HepG2 (cell line): ENCODE measurements around the gene SFI1. TPM values are rescaled to one million over a fixed set of nuclear protein-coding genes. Genes with fewer than 3 reads are reported as not detected.
A peak's percentile ranks its signal among the peaks of the same experiment; 100 is the strongest.

ENCODE experiments used
- HNF4G ChIP-seq, 2 experiments: sonication (generic) in 1 of 2; formaldehyde crosslinking in 1 of 2; IDR thresholded peaks; 2 replicates each; pipeline versions ENCODE4 v1.4.0 to v1.6.1; 2011 to 2020; ENCODE audit warnings: borderline replicate concordance in 2 of 2, low read depth in 2 of 2, mild to moderate bottlenecking in 2 of 2, low read length in 1 of 2, missing genetic modification reagents in 1 of 2, moderate library complexity in 1 of 2
- NFKBIZ ChIP-seq: IDR thresholded peaks from 2 replicates; pipeline ENCODE4 v1.6.1; 2018; ENCODE audit warnings: missing genetic modification reagents, missing compliant biosample characterization
- NONO ChIP-seq, 2 experiments: fragments of 450-650 bp in 1 of 2; sonication (generic) in 1 of 2; formaldehyde crosslinking in 1 of 2; IDR thresholded peaks in 1 of 2; conservative IDR thresholded peaks in 1 of 2; 2 replicates each; pipeline versions ENCODE4 v1.6.1 to v1.8.0; 2017 to 2022; ENCODE audit warnings: mild to moderate bottlenecking in 1 of 2, missing genetic modification reagents in 1 of 2, moderate library complexity in 1 of 2
- RFX1 ChIP-seq: fragments of 450-650 bp; IDR thresholded peaks from 2 replicates; pipeline ENCODE4 v1.6.1; 2017
- XBP1 ChIP-seq: sonication (generic); formaldehyde crosslinking; IDR thresholded peaks from 2 replicates; pipeline ENCODE4 v1.5.0; 2020; ENCODE audit warnings: missing genetic modification reagents
- polyA plus RNA-seq, 8 experiments: library from polyadenylated mRNA; depleted of rRNA in 3 of 8; stranded (reverse) in 7 of 8; unstranded in 1 of 8; fragments of >200 nt; fragmentation: Illumina TruSeq in 4 of 8; extraction: Trizol in 4 of 8; gene quantifications; 2 replicates each; pipeline versions ENCODE4 v1.2.1 to v1.2.3, GENCODE V29; 2011 to 2016; ENCODE audit warnings: low read depth in 4 of 8, missing spikeins in 1 of 8, mixed read lengths in 1 of 8; ENCODE audit not compliant: insufficient read depth in 1 of 8
- total RNA-seq, 5 experiments: library from RNA; depleted of rRNA; stranded (reverse); fragments of >200 nt; fragmentation: Illumina TruSeq; extraction: Trizol; gene quantifications; 2 replicates each; pipeline ENCODE4 v1.2.3, GENCODE V29; 2016; ENCODE audit warnings: low read depth in 1 of 5
- TF ChIP-seq, protein P1 (sequence below): sonication (generic); formaldehyde crosslinking; IDR thresholded peaks from 2 replicates; pipeline ENCODE4 v1.4.0; 2020; ENCODE audit warnings: missing genetic modification reagents, borderline replicate concordance
- TF ChIP-seq, protein P2 (sequence below): sonication (generic); formaldehyde crosslinking; IDR thresholded peaks from 2 replicates; pipeline ENCODE4 v1.5.0; 2020; ENCODE audit warnings: mild to moderate bottlenecking, missing genetic modification reagents, moderate library complexity

The SFI1 gene
- total and polyA plus RNA-seq, 2 of the 13 experiments (the other 11 are each of a cell fraction or from before 2014, with no cell fraction given) = 20.5 to 40.1 TPM

GRCh38 chr22:31451709-31452571 lies 44.4 kb upstream of the SFI1 start (continued):
- TF ChIP-seq, protein P1, sequence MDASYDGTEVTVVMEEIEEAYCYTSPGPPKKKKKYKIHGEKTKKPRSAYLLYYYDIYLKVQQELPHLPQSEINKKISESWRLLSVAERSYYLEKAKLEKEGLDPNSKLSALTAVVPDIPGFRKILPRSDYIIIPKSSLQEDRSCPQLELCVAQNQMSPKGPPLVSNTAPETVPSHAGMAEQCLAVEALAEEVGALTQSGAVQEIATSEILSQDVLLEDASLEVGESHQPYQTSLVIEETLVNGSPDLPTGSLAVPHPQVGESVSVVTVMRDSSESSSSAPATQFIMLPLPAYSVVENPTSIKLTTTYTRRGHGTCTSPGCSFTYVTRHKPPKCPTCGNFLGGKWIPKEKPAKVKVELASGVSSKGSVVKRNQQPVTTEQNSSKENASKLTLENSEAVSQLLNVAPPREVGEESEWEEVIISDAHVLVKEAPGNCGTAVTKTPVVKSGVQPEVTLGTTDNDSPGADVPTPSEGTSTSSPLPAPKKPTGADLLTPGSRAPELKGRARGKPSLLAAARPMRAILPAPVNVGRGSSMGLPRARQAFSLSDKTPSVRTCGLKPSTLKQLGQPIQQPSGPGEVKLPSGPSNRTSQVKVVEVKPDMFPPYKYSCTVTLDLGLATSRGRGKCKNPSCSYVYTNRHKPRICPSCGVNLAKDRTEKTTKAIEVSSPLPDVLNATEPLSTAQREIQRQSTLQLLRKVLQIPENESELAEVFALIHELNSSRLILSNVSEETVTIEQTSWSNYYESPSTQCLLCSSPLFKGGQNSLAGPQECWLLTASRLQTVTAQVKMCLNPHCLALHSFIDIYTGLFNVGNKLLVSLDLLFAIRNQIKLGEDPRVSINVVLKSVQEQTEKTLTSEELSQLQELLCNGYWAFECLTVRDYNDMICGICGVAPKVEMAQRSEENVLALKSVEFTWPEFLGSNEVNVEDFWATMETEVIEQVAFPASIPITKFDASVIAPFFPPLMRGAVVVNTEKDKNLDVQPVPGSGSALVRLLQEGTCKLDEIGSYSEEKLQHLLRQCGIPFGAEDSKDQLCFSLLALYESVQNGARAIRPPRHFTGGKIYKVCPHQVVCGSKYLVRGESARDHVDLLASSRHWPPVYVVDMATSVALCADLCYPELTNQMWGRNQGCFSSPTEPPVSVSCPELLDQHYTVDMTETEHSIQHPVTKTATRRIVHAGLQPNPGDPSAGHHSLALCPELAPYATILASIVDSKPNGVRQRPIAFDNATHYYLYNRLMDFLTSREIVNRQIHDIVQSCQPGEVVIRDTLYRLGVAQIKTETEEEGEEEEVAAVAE = no peak
- no peak for TF ChIP-seq NFKBIZ (CRISPR knock-in tag)
- TF ChIP-seq NONO (IDR thresholded peaks at IDR 0.05) = no peak
- TF ChIP-seq NONO (CRISPR knock-in tag; conservative IDR thresholded peaks at IDR 0.05) = no peak
- TF ChIP-seq, protein P2, sequence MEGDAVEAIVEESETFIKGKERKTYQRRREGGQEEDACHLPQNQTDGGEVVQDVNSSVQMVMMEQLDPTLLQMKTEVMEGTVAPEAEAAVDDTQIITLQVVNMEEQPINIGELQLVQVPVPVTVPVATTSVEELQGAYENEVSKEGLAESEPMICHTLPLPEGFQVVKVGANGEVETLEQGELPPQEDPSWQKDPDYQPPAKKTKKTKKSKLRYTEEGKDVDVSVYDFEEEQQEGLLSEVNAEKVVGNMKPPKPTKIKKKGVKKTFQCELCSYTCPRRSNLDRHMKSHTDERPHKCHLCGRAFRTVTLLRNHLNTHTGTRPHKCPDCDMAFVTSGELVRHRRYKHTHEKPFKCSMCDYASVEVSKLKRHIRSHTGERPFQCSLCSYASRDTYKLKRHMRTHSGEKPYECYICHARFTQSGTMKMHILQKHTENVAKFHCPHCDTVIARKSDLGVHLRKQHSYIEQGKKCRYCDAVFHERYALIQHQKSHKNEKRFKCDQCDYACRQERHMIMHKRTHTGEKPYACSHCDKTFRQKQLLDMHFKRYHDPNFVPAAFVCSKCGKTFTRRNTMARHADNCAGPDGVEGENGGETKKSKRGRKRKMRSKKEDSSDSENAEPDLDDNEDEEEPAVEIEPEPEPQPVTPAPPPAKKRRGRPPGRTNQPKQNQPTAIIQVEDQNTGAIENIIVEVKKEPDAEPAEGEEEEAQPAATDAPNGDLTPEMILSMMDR (CRISPR knock-in tag) = peak; percentile 64
- TF ChIP-seq XBP1 (CRISPR knock-in tag) = no peak
- TF ChIP-seq HNF4G (IDR thresholded peaks at IDR 0.05; ENCODE audit: borderline replicate concordance, low read depth, low read length) = no peak
- TF ChIP-seq HNF4G (CRISPR knock-in tag; IDR thresholded peaks at IDR 0.05; ENCODE audit: borderline replicate concordance, low read depth) = no peak
- TF ChIP-seq RFX1 = no peak
